Nephron progenitor cell (in vitro differentiated cells): ENCODE data around the gene RIN1.
A peak's percentile ranks its signal among the peaks of the same experiment; 100 is the strongest.

ENCODE experiments used
- DNase-seq: peaks from one replicate; pipeline ENCODE4 v3.0.0; 2021
- H3K27ac Mint-ChIP-seq: 2 replicates; pipeline ENCODE4 v1.8.0; 2021; ENCODE audit warnings: mild to moderate bottlenecking, moderate library complexity, mixed read lengths
- H3K27me3 Mint-ChIP-seq: 2 replicates; pipeline ENCODE4 v1.8.0; 2021; ENCODE audit warnings: mild to moderate bottlenecking, low read depth, mixed read lengths; ENCODE audit not compliant: poor library complexity
- H3K36me3 Mint-ChIP-seq: 2 replicates; pipeline ENCODE4 v1.8.0; 2021; ENCODE audit warnings: low read depth, mixed read lengths
- H3K4me1 Mint-ChIP-seq: 2 replicates; pipeline ENCODE4 v1.8.0; 2021; ENCODE audit warnings: mixed read lengths
- H3K4me3 Mint-ChIP-seq: 2 replicates; pipeline ENCODE4 v1.8.0; 2021; ENCODE audit warnings: mild to moderate bottlenecking, moderate library complexity, mixed read lengths
- H3K9me3 Mint-ChIP-seq: 2 replicates; pipeline ENCODE4 v1.8.0; 2021; ENCODE audit warnings: mild to moderate bottlenecking, moderate library complexity, mixed read lengths
- CTCF ChIP-seq: fragments of 200-600 bp; sonication (generic); IDR thresholded peaks from 2 replicates; pipeline ENCODE4 v1.5.0; 2021; ENCODE audit warnings: antibody characterized with exemption

RIN1 gene

GRCh38 chr11:66369073-66369894, 33.0 kb upstream of the RIN1 start:
- H3K4me3 Mint-ChIP-seq: peak overlapping the region; percentile 92
- peak overlapping the region; percentile 87 for H3K27ac Mint-ChIP-seq
- DNase-seq: no peak
- H3K27me3 Mint-ChIP-seq: peaks cover 3% of the 10 kb centered on the region
- peaks cover 25% of the 10 kb centered on the region for H3K36me3 Mint-ChIP-seq
- H3K9me3 Mint-ChIP-seq: no peaks in the 10 kb centered on the region
- peaks cover 46% of the 10 kb centered on the region for H3K4me1 Mint-ChIP-seq
- TF ChIP-seq CTCF: no peak

GRCh38 chr11:66368484-66368883, 32.2 kb upstream of the RIN1 start:
- H3K36me3 Mint-ChIP-seq: peaks cover 25% of the 10 kb centered on the region
- TF ChIP-seq CTCF: no peak
- H3K4me1 Mint-ChIP-seq: peaks cover 41% of the 10 kb centered on the region
- no peak for DNase-seq
- H3K27ac Mint-ChIP-seq: peak overlapping the region; percentile 88
- peak overlapping the region; percentile 57 for H3K4me3 Mint-ChIP-seq
- H3K9me3 Mint-ChIP-seq: no peaks in the 10 kb centered on the region
- H3K27me3 Mint-ChIP-seq: peaks cover 3% of the 10 kb centered on the region

GRCh38 chr11:66367561-66368312, 31.5 kb upstream of the RIN1 start:
- no peaks in the 10 kb centered on the region for H3K27me3 Mint-ChIP-seq

GRCh38 chr11:66366844-66367477, 30.7 kb upstream of the RIN1 start:
- H3K36me3 Mint-ChIP-seq: peaks cover 29% of the 10 kb centered on the region
- no peak for DNase-seq
- H3K27me3 Mint-ChIP-seq: no peaks in the 10 kb centered on the region
- peak overlapping the region; percentile 42 for H3K27ac Mint-ChIP-seq
- peaks cover 31% of the 10 kb centered on the region for H3K4me1 Mint-ChIP-seq
- no peaks in the 10 kb centered on the region for H3K9me3 Mint-ChIP-seq
- H3K4me3 Mint-ChIP-seq: no peak overlapping the region
- TF ChIP-seq CTCF: no peak

More at GRCh38 chr11:66367561-66368312, 31.5 kb upstream of the RIN1 start:
- H3K9me3 Mint-ChIP-seq: no peaks in the 10 kb centered on the region
- peaks cover 25% of the 10 kb centered on the region for H3K36me3 Mint-ChIP-seq
- TF ChIP-seq CTCF: no peak
- H3K27ac Mint-ChIP-seq: peak overlapping the region; percentile 88
- DNase-seq: no peak
- no peak overlapping the region for H3K4me3 Mint-ChIP-seq
- peaks cover 34% of the 10 kb centered on the region for H3K4me1 Mint-ChIP-seq

- H3K4me3 Mint-ChIP-seq: no peak overlapping the region
- peaks cover 30% of the 10 kb centered on the region for H3K4me1 Mint-ChIP-seq
- DNase-seq: no peak
Measured at GRCh38 chr11:66365711-66366619, 29.7 kb upstream of the RIN1 start.

More at GRCh38 chr11:66365711-66366619, 29.7 kb upstream of the RIN1 start:
- Mint-ChIP-seq H3K27ac (peak overlapping the region; percentile 93), H3K36me3 (peaks cover 29% of the 10 kb centered on the region), H3K9me3 (no peaks in the 10 kb centered on the region), H3K27me3 (no peaks in the 10 kb centered on the region)
- TF ChIP-seq CTCF: no peak
